ENCODE results near the gene SMIM28. TPM values are rescaled to one million over a fixed set of nuclear protein-coding genes. Genes with fewer than 3 reads are reported as not detected.
"Not testable (repeated sequence)": the region's sequence is repeated elsewhere in the genome, so short reads cannot be mapped to it uniquely, and the experiment has no call there.

SMIM28 gene
- total RNA-seq, 4 donors from 2014 or later = not detected

- WGBS = 82% methylated on average over 6 of the region's 6 CpGs
- no peak for TF ChIP-seq POLR2AphosphoS5 (IDR thresholded peaks at IDR 0.05)
- no peak for TF ChIP-seq EP300 (IDR thresholded peaks at IDR 0.05)
- no peak for TF ChIP-seq POLR2A (IDR thresholded peaks at IDR 0.05)
- TF ChIP-seq CTCF (IDR thresholded peaks at IDR 0.05) = no peak
- H3K4me1 ChIP-seq = no peaks in the 10 kb centered on the region
- H3K4me3 ChIP-seq = no peak overlapping the region
- no peaks in the 10 kb centered on the region for H3K27me3 ChIP-seq
- H3K27ac ChIP-seq = no peak overlapping the region
- H3K9me3 ChIP-seq = no peaks in the 10 kb centered on the region
- H3K36me3 ChIP-seq = peaks cover 19% of the 10 kb centered on the region
- no peak for DNase-seq (ENCODE audit: low spot score in 2 of 2)
These were observed 43.4 kb downstream of the SMIM28 start for GRCh38 chr6:138421089-138421488.

- no peaks in the 10 kb centered on the region for H3K4me1 ChIP-seq
- H3K27me3 ChIP-seq = no peaks in the 10 kb centered on the region
- whole genome bisulfite sequencing = 93% methylated on average over 10 of the region's 10 CpGs
- no peaks in the 10 kb centered on the region for H3K9me3 ChIP-seq
- no peak for DNase-seq (ENCODE audit: low spot score in 2 of 2)
- TF ChIP-seq POLR2A (IDR thresholded peaks at IDR 0.05) = no peak
- TF ChIP-seq CTCF (IDR thresholded peaks at IDR 0.05) = no peak
- no peak for TF ChIP-seq EP300 (IDR thresholded peaks at IDR 0.05)
- TF ChIP-seq POLR2AphosphoS5 (IDR thresholded peaks at IDR 0.05) = no peak
- peaks cover 19% of the 10 kb centered on the region for H3K36me3 ChIP-seq
- H3K27ac ChIP-seq = no peak overlapping the region
- no peak overlapping the region for H3K4me3 ChIP-seq
These were observed 43.9 kb downstream of the SMIM28 start for GRCh38 chr6:138421608-138422007.

DNA sequence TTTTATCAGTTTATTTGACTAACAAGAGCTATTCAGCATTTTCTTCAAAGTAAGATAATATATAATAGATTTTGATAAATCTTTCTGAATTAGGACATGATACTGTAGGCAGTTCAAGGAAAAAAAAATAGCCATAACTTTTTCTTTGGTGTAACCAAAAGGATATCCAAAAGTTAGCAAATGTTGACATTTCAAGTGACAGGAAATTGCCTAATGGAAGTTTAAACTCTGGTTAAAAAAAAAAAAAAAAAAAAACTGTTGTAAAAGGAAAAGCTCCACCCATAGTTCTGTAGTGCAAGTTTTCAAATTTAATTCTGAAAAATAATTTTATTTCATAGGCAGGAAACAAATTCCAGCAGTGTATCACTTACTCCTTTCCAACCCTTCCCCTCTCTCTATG lies 45.2 kb downstream of the SMIM28 start:
- Histone ChIP-seq H3K4me1 (no peaks in the 10 kb centered on the region), H3K4me3 (no peak overlapping the region), H3K36me3 (peaks cover 13% of the 10 kb centered on the region), H3K27ac (no peak overlapping the region), H3K27me3 (no peaks in the 10 kb centered on the region), H3K9me3 (no peaks in the 10 kb centered on the region)
- no peak for DNase-seq (ENCODE audit: low spot score in 2 of 2)
- TF ChIP-seq POLR2AphosphoS5 (IDR thresholded peaks at IDR 0.05) (no peak), CTCF (IDR thresholded peaks at IDR 0.05) (no peak), EP300 (IDR thresholded peaks at IDR 0.05) (no peak), POLR2A (IDR thresholded peaks at IDR 0.05) (no peak)

DNA sequence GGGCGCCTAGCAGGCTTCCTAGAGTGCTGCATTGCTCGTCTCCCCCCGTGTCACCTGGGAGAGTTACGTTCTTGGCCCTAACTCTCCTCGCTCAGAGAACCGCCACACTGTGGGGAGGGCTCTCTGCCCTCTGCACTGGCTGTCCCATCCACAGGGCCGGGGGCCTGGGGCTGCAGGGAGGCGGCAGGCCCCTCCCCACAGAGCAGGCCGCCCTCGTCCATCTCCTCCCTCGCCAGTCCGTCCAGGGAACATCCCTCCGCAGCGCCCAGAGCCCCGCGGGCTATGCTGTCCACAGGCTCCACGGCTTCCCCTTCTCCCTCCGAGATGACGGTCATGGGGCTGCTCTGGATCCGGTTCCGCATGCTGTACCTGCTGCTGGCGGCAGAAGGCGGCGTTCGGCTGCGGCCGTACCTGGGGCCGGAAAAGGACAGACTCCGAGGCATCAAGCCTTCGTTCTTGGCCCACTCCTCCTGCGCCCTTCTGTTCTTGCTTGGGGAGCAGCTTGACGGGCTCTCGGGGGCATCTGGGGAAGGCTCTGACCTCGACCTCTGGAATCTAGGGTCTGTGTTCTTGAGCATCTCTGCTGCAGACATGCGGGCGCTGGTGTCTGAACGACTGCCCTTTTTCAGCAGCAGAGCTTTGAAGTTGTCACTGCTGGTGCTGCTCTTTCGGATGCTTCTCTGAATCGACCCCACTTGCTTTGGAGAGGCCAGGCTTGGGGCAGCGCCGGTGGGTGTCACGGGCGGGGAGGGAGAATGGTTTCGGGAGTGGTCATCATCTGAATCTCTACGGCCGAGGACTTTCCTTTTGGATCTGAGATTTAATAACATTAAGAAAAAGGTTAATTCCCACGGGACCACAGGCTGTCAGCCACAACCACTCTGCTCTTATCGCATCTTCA lies 46.5 kb downstream of the SMIM28 start:
- H3K4me3 ChIP-seq = no peak overlapping the region
- TF ChIP-seq POLR2A (IDR thresholded peaks at IDR 0.05) = no peak
- TF ChIP-seq EP300 (IDR thresholded peaks at IDR 0.05) = no peak
- no peak for TF ChIP-seq CTCF (IDR thresholded peaks at IDR 0.05)
- no peak for TF ChIP-seq POLR2AphosphoS5 (IDR thresholded peaks at IDR 0.05)
- DNase-seq (ENCODE audit: low spot score in 2 of 2) = no peak
- no peaks in the 10 kb centered on the region for H3K9me3 ChIP-seq
- no peaks in the 10 kb centered on the region for H3K27me3 ChIP-seq
- H3K4me1 ChIP-seq = no peaks in the 10 kb centered on the region
- H3K27ac ChIP-seq = no peak overlapping the region
- 92% methylated on average over 45 of the region's 48 CpGs for WGBS
- peaks cover 9% of the 10 kb centered on the region for H3K36me3 ChIP-seq

DNA sequence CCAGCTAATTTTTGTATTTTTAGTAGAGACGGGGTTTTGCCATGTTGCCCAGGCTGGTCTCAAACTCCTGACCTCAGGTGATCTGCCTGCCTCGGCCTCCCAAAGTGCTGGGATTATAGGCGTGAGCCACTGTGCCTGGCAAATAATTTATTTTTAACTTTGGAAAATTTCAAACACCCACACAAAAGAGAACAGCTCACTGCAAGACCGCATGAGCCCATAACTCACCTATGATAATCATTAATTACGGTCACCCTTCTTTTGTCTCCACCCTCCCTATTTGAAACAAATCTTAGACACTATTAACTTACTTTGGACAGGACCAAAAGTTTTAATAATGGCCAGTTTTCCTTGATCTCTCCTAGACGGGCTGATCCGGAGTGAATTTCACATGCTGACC lies 47.6 kb downstream of the SMIM28 start:
- not testable (repeated sequence) for DNase-seq (ENCODE audit: low spot score in 2 of 2); H3K4me3 ChIP-seq; H3K4me1 ChIP-seq; H3K36me3 ChIP-seq; H3K27ac ChIP-seq; H3K27me3 ChIP-seq; H3K9me3 ChIP-seq
- 90% methylated on average over 7 of the region's 7 CpGs for WGBS
